ENCODE measurements around the gene LAPTM4A.

The LAPTM4A gene

DNA sequence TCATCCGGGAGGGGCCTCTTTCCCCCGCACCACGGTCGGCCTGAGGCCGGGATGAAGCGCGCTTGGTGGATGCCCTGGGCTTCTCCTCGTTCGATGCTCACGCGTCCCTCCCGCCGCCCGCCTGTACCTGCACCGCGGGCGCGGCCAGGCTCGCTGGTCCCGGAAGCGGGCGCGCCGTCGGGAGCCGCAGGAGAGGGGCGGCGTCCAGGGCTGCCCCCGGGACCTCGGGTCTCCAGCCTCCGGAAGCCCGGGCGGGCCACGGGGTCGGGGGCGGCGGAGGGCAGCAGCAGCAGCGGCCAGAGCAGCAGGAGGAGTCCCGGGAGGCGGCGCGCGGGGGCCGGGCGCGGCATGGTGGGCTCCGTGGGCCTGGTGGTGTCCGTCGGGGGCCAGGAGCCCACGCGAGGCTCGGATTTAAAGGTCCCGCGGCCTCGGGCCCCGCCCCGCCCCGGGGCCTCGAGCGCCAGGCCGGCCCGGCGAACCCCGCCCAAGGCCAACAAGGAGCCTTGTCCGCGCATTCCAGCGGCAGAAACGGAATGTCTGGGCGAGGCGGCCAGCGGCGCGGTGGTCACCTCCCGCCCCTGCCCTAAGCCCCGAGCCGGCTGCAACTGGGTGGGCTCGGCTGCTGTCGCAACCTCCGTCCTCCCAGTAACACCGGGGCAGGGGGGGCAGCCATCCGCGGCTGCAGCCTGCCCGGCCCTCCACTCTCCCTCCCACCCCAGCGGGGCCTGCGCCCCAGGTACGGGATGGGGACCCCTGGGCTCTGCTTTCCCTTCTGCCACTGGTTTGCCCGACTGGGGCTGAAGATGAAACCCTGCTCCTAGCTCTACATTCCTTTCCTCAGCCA lies 38.9 kb downstream of the LAPTM4A start, which contains the start of gene MATN3:
Gene MATN3 (minus strand): TSS at position 387 of the 844 bp plus-strand sequence. CDS start 37 bp downstream, at position 350.
- TF ChIP-seq, protein P1, sequence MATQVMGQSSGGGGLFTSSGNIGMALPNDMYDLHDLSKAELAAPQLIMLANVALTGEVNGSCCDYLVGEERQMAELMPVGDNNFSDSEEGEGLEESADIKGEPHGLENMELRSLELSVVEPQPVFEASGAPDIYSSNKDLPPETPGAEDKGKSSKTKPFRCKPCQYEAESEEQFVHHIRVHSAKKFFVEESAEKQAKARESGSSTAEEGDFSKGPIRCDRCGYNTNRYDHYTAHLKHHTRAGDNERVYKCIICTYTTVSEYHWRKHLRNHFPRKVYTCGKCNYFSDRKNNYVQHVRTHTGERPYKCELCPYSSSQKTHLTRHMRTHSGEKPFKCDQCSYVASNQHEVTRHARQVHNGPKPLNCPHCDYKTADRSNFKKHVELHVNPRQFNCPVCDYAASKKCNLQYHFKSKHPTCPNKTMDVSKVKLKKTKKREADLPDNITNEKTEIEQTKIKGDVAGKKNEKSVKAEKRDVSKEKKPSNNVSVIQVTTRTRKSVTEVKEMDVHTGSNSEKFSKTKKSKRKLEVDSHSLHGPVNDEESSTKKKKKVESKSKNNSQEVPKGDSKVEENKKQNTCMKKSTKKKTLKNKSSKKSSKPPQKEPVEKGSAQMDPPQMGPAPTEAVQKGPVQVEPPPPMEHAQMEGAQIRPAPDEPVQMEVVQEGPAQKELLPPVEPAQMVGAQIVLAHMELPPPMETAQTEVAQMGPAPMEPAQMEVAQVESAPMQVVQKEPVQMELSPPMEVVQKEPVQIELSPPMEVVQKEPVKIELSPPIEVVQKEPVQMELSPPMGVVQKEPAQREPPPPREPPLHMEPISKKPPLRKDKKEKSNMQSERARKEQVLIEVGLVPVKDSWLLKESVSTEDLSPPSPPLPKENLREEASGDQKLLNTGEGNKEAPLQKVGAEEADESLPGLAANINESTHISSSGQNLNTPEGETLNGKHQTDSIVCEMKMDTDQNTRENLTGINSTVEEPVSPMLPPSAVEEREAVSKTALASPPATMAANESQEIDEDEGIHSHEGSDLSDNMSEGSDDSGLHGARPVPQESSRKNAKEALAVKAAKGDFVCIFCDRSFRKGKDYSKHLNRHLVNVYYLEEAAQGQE (IDR thresholded peaks at IDR 0.05; ENCODE audit: insufficient read depth in 1 of 2, low read depth in 2 of 2, low read length in 2 of 2), result no peak
- TF ChIP-seq POLR2AphosphoS5 (IDR thresholded peaks at IDR 0.05; ENCODE audit: low read depth, low read length), result no peak
- no peak for TF ChIP-seq SIN3A (IDR thresholded peaks at IDR 0.05; ENCODE audit: borderline replicate concordance, insufficient read depth, low read length)
- TF ChIP-seq FOXP2 (optimal IDR thresholded peaks at IDR 0.05; ENCODE audit: borderline replicate concordance, extremely low read depth, extremely low read length, insufficient read depth), result no peak
- TF ChIP-seq TAF1 (IDR thresholded peaks at IDR 0.05; ENCODE audit: borderline replicate concordance, insufficient read depth, low read length), result no peak

GRCh38 chr2:20012032-20012281 lies 39.5 kb downstream of the LAPTM4A start:
- TF ChIP-seq TAF1 (IDR thresholded peaks at IDR 0.05; ENCODE audit: borderline replicate concordance, insufficient read depth, low read length), result no peak
- TF ChIP-seq FOXP2 (optimal IDR thresholded peaks at IDR 0.05; ENCODE audit: borderline replicate concordance, extremely low read depth, extremely low read length, insufficient read depth), result no peak
- TF ChIP-seq, protein P1 (IDR thresholded peaks at IDR 0.05; ENCODE audit: insufficient read depth in 1 of 2, low read depth in 2 of 2, low read length in 2 of 2), result no peak
- TF ChIP-seq SIN3A (IDR thresholded peaks at IDR 0.05; ENCODE audit: borderline replicate concordance, insufficient read depth, low read length), result no peak
- TF ChIP-seq POLR2AphosphoS5 (IDR thresholded peaks at IDR 0.05; ENCODE audit: low read depth, low read length), result no peak

DNA sequence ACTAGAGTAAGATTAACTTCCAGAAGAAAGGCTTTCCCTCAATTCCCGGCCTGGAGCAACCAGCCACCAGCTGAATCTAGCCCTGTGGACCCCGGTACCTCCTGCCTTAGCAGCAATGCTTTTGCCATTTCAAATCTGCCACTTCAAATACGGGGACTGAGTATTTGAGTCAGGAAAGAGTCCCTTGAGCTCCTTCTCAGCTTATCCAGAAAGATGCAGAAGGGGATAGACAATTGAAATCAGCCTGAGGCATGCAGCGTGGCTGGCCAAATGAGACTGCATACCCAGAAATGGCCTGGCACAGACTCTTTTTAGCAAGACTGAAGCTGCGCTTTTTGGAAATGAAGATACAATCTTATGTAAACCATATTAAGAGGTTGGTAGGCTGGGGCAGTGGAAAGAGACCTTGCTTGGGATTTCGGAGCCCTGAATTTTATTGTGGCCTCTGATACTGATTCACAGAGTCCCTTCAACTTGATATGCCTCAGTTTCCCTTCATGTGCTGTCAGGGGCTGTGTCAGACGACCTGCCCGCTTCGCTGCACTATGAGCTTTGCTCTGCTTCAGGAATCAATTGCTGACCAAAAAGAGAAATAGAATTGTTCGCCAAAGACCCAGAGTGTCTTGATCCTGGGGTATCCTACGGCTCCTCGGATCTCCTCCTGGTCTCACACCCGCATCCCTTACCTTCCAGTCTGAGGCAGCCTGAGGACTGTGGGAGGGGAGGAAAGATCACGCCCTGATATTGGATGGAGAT lies 40.0 kb downstream of the LAPTM4A start:
- TF ChIP-seq SIN3A (IDR thresholded peaks at IDR 0.05; ENCODE audit: borderline replicate concordance, insufficient read depth, low read length), result no peak
- TF ChIP-seq, protein P1 (IDR thresholded peaks at IDR 0.05; ENCODE audit: insufficient read depth in 1 of 2, low read depth in 2 of 2, low read length in 2 of 2), result no peak
- TF ChIP-seq FOXP2 (optimal IDR thresholded peaks at IDR 0.05; ENCODE audit: borderline replicate concordance, extremely low read depth, extremely low read length, insufficient read depth), result no peak
- TF ChIP-seq TAF1 (IDR thresholded peaks at IDR 0.05; ENCODE audit: borderline replicate concordance, insufficient read depth, low read length), result no peak

DNA sequence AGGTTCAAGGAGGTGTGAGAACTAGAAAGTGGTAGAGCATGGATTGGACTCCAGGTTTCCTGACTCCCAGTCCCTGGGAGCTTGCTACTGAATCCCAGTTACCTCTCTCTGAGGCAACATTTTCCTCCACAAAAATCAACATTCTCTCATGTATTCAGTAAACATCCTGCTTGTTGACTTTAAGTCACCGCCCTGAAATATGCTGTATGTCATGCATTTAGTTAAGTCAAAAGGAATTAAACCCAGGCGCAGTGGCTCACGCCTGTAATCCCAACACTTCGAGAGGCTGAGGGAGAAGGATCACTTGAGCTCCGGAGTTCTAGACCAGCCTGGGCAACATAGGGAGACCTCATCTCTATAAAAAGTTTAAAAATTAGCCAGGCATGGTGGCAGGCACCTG lies 42.7 kb downstream of the LAPTM4A start:
- TF ChIP-seq SIN3A (IDR thresholded peaks at IDR 0.05; ENCODE audit: borderline replicate concordance, insufficient read depth, low read length), result no peak
- no peak for TF ChIP-seq TAF1 (IDR thresholded peaks at IDR 0.05; ENCODE audit: borderline replicate concordance, insufficient read depth, low read length)

- TF ChIP-seq FOXP2 (optimal IDR thresholded peaks at IDR 0.05; ENCODE audit: borderline replicate concordance, extremely low read depth, extremely low read length, insufficient read depth), result no peak
- TF ChIP-seq POLR2AphosphoS5 (IDR thresholded peaks at IDR 0.05; ENCODE audit: low read depth, low read length), result no peak
- no peak for TF ChIP-seq TAF1 (IDR thresholded peaks at IDR 0.05; ENCODE audit: borderline replicate concordance, insufficient read depth, low read length)
- TF ChIP-seq, protein P1 (IDR thresholded peaks at IDR 0.05; ENCODE audit: insufficient read depth in 1 of 2, low read depth in 2 of 2, low read length in 2 of 2), result no peak
- TF ChIP-seq SIN3A (IDR thresholded peaks at IDR 0.05; ENCODE audit: borderline replicate concordance, insufficient read depth, low read length), result no peak
These were observed 45.4 kb downstream of the LAPTM4A start for GRCh38 chr2:20005891-20006470.
